Liver (tissue), 9 donors: ENCODE data around the gene RPS10. TPM values are rescaled to one million over a fixed set of nuclear protein-coding genes. Genes with fewer than 3 reads are reported as not detected.
A peak's percentile ranks its signal among the peaks of the same experiment; 100 is the strongest.

ENCODE experiments used
- DNase-seq: peaks from one replicate; pipeline ENCODE4 v3.0.0-alpha.2; 2017; ENCODE audit warnings: low spot score
- H3K27ac ChIP-seq, 2 donors: one replicate each; pipeline ENCODE4 v1.7.0; 2013; ENCODE audit warnings: inconsistent platforms in 2 of 2, low read length in 2 of 2, control low read depth in 1 of 2, low read depth in 1 of 2, mild to moderate bottlenecking in 1 of 2
- H3K27me3 ChIP-seq, 4 donors: one replicate each; pipeline versions ENCODE4 v1.6.1 to v1.7.0; 2013; ENCODE audit warnings: low read length in 3 of 4, inconsistent platforms in 1 of 4, mild to moderate bottlenecking in 1 of 4, moderate library complexity in 1 of 4; ENCODE audit not compliant: control insufficient read depth in 4 of 4, insufficient read depth in 4 of 4
- H3K36me3 ChIP-seq, 4 donors: one replicate each; pipeline versions ENCODE4 v1.6.1 to v1.7.0; 2013; ENCODE audit warnings: low read length in 3 of 4, mild to moderate bottlenecking in 3 of 4, low read depth in 1 of 4, moderate library complexity in 1 of 4; ENCODE audit not compliant: control insufficient read depth in 4 of 4, insufficient read depth in 3 of 4
- H3K4me1 ChIP-seq, 4 donors: one replicate each; pipeline versions ENCODE4 v1.6.1 to v1.7.0; 2013; ENCODE audit warnings: low read length in 3 of 4, mild to moderate bottlenecking in 3 of 4, moderate library complexity in 1 of 4; ENCODE audit not compliant: control insufficient read depth in 4 of 4, insufficient read depth in 4 of 4
- H3K4me3 ChIP-seq, 3 donors: one replicate each; pipeline versions ENCODE4 v1.6.1 to v1.7.0; 2013; ENCODE audit warnings: low read length in 3 of 3, control low read depth in 1 of 3, low read depth in 1 of 3, mild to moderate bottlenecking in 1 of 3
- H3K9ac ChIP-seq, 2 donors: one replicate each; pipeline ENCODE4 v1.7.0; 2013; ENCODE audit warnings: low read length in 2 of 2, mild to moderate bottlenecking in 2 of 2, moderate library complexity in 2 of 2, control low read depth in 1 of 2, low read depth in 1 of 2
- H3K9me3 ChIP-seq, 4 donors: one replicate each; pipeline versions ENCODE4 v1.6.1 to v1.7.0; 2013; ENCODE audit warnings: low read length in 3 of 4; ENCODE audit not compliant: control insufficient read depth in 4 of 4
- ATF3 ChIP-seq: IDR thresholded peaks from 2 replicates; pipeline ENCODE4 v1.6.1; 2016; ENCODE audit warnings: antibody characterized with exemption
- CTCF ChIP-seq: fragments of 150-350 bp; IDR thresholded peaks from 2 replicates; pipeline ENCODE4 v1.5.1; 2017; ENCODE audit warnings: improper control_type of control experiment, low read depth, low read length; ENCODE audit not compliant: missing input control
- EGR1 ChIP-seq, 2 donors: IDR thresholded peaks; 2 replicates each; pipeline ENCODE4 v1.6.1; 2016 to 2018; ENCODE audit warnings: antibody characterized with exemption in 2 of 2, low read depth in 2 of 2
- FOXA1 ChIP-seq: IDR thresholded peaks from 2 replicates; pipeline ENCODE4 v1.6.1; 2016; ENCODE audit warnings: antibody characterized with exemption
- FOXA2 ChIP-seq: IDR thresholded peaks from 2 replicates; pipeline ENCODE4 v1.6.1; 2016; ENCODE audit warnings: antibody characterized with exemption
- GABPA ChIP-seq, 2 donors: IDR thresholded peaks in 1 of 2; conservative IDR thresholded peaks in 1 of 2; 2 replicates each; pipeline ENCODE4 v1.6.1; 2016; ENCODE audit warnings: antibody characterized with exemption in 2 of 2, mild to moderate bottlenecking in 1 of 2, moderate library complexity in 1 of 2
- HNF4G ChIP-seq: IDR thresholded peaks from 2 replicates; pipeline ENCODE4 v1.6.1; 2016; ENCODE audit warnings: antibody characterized with exemption
- JUND ChIP-seq, 2 donors: IDR thresholded peaks; 2 replicates each; pipeline ENCODE4 v1.6.1; 2016; ENCODE audit warnings: antibody characterized with exemption in 2 of 2
- NR2F2 ChIP-seq: IDR thresholded peaks from 2 replicates; pipeline ENCODE4 v1.6.1; 2016; ENCODE audit warnings: antibody characterized with exemption
- RAD21 ChIP-seq, 2 donors: IDR thresholded peaks; 2 replicates each; pipeline ENCODE4 v1.6.1; 2016; ENCODE audit warnings: antibody characterized with exemption in 2 of 2, mild to moderate bottlenecking in 2 of 2
- RXRA ChIP-seq, 2 donors: IDR thresholded peaks; 2 replicates each; pipeline ENCODE4 v1.6.1; 2017 to 2018; ENCODE audit warnings: antibody characterized with exemption in 2 of 2, mild to moderate bottlenecking in 1 of 2
- SP1 ChIP-seq: IDR thresholded peaks from 2 replicates; pipeline ENCODE4 v1.6.1; 2018; ENCODE audit warnings: antibody characterized with exemption, mild to moderate bottlenecking
- TAF1 ChIP-seq: conservative IDR thresholded peaks from 2 replicates; pipeline ENCODE4 v1.6.1; 2016; ENCODE audit warnings: antibody characterized with exemption, mild to moderate bottlenecking
- YY1 ChIP-seq: IDR thresholded peaks from 2 replicates; pipeline ENCODE4 v1.6.1; 2016; ENCODE audit warnings: antibody characterized with exemption, mild to moderate bottlenecking
- WGBS: extraction: QIAGEN DNeasy Blood & Tissue Kit; methylation state at CpG from one replicate; pipeline ENCODE4 v1.1.7; 2013; 5-methylcytosine and 5-hydroxymethylcytosine counted together
- polyA plus RNA-seq, 2 donors: library from polyadenylated mRNA; stranded (reverse) in 1 of 2; unstranded in 1 of 2; fragments of 200-250 nt in 1 of 2; fragments of >200 nt in 1 of 2; fragmentation: Nextera tagmentation in 1 of 2; extraction: Ambion mirVana in 1 of 2; gene quantifications; one replicate each; pipeline versions ENCODE4 v1.2.1 to v1.2.3, GENCODE V29; 2013 to 2015
- total RNA-seq, 2 donors: library from RNA; depleted of rRNA; stranded (reverse); fragments of >200 nt; gene quantifications; one replicate each; pipeline ENCODE4 v1.2.3, GENCODE V29; 2014
- TF ChIP-seq, protein P1 (sequence below): IDR thresholded peaks from 2 replicates; pipeline ENCODE4 v1.6.1; 2016; ENCODE audit warnings: antibody characterized with exemption
- TF ChIP-seq, protein P2 (sequence below): IDR thresholded peaks from 2 replicates; pipeline ENCODE4 v1.6.1; 2016; ENCODE audit warnings: antibody characterized with exemption
- donor health status: healthy.
- donor health status: healthy.
- donor health status: healthy.
- donor health status: healthy.
- donor health status: healthy.

RPS10 gene
- total and polyA plus RNA-seq, 4 donors, result 294 to 970 (median 832) TPM

GRCh38 chr6:34384321-34385153 lies 41.3 kb downstream of the RPS10 start (continued):
- TF ChIP-seq, protein P1, sequence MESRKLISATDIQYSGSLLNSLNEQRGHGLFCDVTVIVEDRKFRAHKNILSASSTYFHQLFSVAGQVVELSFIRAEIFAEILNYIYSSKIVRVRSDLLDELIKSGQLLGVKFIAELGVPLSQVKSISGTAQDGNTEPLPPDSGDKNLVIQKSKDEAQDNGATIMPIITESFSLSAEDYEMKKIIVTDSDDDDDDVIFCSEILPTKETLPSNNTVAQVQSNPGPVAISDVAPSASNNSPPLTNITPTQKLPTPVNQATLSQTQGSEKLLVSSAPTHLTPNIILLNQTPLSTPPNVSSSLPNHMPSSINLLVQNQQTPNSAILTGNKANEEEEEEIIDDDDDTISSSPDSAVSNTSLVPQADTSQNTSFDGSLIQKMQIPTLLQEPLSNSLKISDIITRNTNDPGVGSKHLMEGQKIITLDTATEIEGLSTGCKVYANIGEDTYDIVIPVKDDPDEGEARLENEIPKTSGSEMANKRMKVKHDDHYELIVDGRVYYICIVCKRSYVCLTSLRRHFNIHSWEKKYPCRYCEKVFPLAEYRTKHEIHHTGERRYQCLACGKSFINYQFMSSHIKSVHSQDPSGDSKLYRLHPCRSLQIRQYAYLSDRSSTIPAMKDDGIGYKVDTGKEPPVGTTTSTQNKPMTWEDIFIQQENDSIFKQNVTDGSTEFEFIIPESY, result no peak
- TF ChIP-seq GABPA (IDR thresholded peaks at IDR 0.05 in 1 of 2, conservative IDR thresholded peaks at IDR 0.05 in 1 of 2) (no peak), EGR1 (IDR thresholded peaks at IDR 0.05; ENCODE audit: low read depth in 2 of 2) (no peak), YY1 (no peak), JUND (IDR thresholded peaks at IDR 0.05) (no peak)

GRCh38 chr6:34383656-34384320 lies 42.1 kb downstream of the RPS10 start:
- Histone ChIP-seq H3K9ac (no peak overlapping the region), H3K4me3 (no peak overlapping the region), H3K27ac (peak overlapping the region in 1 of 2 donors; percentile 63), H3K36me3 (peaks cover 0 to 2% (median 0%) of the 10 kb centered on the region in 4 donors), H3K9me3 (no peaks in the 10 kb centered on the region), H3K27me3 (no peaks in the 10 kb centered on the region), H3K4me1 (peaks cover 8 to 28% (median 11%) of the 10 kb centered on the region in 4 donors)
- TF ChIP-seq ATF3 (no peak), RXRA (IDR thresholded peaks at IDR 0.05) (peak in 1 of 2 donors; percentile 8)
- DNase-seq, result no peak
- 83% methylated on average over 6 of the region's 6 CpGs for WGBS

DNA sequence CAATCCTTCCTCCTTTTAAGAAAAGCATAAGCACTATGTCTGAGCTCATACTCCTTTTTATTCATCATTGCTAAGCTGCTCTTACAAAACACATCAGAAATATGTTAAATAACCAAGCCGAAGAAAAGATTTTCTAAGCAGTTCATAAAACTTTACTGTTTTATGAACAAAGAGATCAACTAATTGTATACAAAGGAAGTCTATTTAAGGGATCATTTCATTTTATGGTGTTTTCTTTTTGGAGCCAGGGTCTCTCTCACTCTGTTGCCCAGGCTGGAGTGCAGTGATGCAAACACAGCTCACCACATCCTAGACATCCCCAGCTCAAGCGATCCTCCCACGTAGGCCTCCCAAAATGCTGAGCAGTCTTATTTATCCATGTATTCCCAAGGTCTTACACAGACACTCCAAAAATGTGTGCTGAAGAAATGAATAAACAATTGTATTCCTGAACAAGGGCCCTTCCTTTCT lies 42.7 kb downstream of the RPS10 start:
- TF ChIP-seq YY1 (no peak), GABPA (IDR thresholded peaks at IDR 0.05 in 1 of 2, conservative IDR thresholded peaks at IDR 0.05 in 1 of 2) (no peak), JUND (IDR thresholded peaks at IDR 0.05) (no peak), TAF1 (no peak), ATF3 (no peak), EGR1 (IDR thresholded peaks at IDR 0.05; ENCODE audit: low read depth in 2 of 2) (no peak), CTCF (no peak), FOXA2 (no peak), RXRA (IDR thresholded peaks at IDR 0.05) (no peak), HNF4G (no peak), RAD21 (IDR thresholded peaks at IDR 0.05) (no peak), SP1 (no peak), NR2F2 (no peak), FOXA1 (no peak)
- TF ChIP-seq, protein P2, sequence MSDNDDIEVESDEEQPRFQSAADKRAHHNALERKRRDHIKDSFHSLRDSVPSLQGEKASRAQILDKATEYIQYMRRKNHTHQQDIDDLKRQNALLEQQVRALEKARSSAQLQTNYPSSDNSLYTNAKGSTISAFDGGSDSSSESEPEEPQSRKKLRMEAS, result no peak
- TF ChIP-seq, protein P1, result no peak
- WGBS, result 85% methylated on average over 3 of the region's 3 CpGs
- peaks cover 0 to 2% (median 0%) of the 10 kb centered on the region in 4 donors for H3K36me3 ChIP-seq
- DNase-seq, result no peak
- H3K9ac ChIP-seq, result no peak overlapping the region
- no peaks in the 10 kb centered on the region for H3K27me3 ChIP-seq
- peaks cover 8 to 28% (median 11%) of the 10 kb centered on the region in 4 donors for H3K4me1 ChIP-seq
- no peak overlapping the region for H3K27ac ChIP-seq
- H3K4me3 ChIP-seq, result no peak overlapping the region
- no peaks in the 10 kb centered on the region for H3K9me3 ChIP-seq
